K562 (cell line): ENCODE results near the gene SPINT2. TPM values are rescaled to one million over a fixed set of nuclear protein-coding genes. Genes with fewer than 3 reads are reported as not detected.
A peak's percentile ranks its signal among the peaks of the same experiment; 100 is the strongest.

ENCODE experiments used
- ATAC-seq: fragments of 200-7000 bp; cut with Tn5 transposase; 3 replicates; pipeline ENCODE4 v1.9.1; 2020; ENCODE audit warnings: moderate library complexity
- BruUV-seq: library from RNA; stranded (reverse); fragments of 400-500 nt; replicated peaks from 2 replicates; lab custom pipeline; 2021; lab: Mats Ljungman, UMichigan
- CTCF ChIA-PET: fragments of 300-600 bp; formaldehyde crosslinking; extraction: SDS; loops from one replicate; lab custom pipeline; 2021; ENCODE audit warnings: low intra/inter-chr PET ratio; lab: Yijun Ruan, JAX
- POLR2A ChIA-PET: fragments of 300-600, 350-650 bp; sonication (Branson Sonifier 250); formaldehyde crosslinking; extraction: SDS; loops from one replicate; lab custom pipeline; 2021; ENCODE audit warnings: antibody characterized with exemption, inconsistent platforms; lab: Yijun Ruan, JAX
- DNase-seq, 4 experiments: peaks; one replicate each; pipeline versions ENCODE4 v3.0.0 to v3.0.0-alpha.2; 2011 to 2018; ENCODE audit warnings: low spot score in 3 of 4, mixed read lengths in 3 of 4; ENCODE audit errors: extremely low read depth in 1 of 4
- FAIRE-seq: peaks from 2 replicates; lab custom pipeline; 2011; peaks lifted over from hg19 to GRCh38; lab: Jason Lieb, UNC
- H2AFZ ChIP-seq: 2 replicates; pipeline ENCODE4 v1.6.0; 2011; ENCODE audit warnings: low read depth, low read length, control low read depth, inconsistent platforms
- H3K27ac ChIP-seq: fragments of 200-600 bp; 3 replicates; pipeline ENCODE4 v1.8.0; 2011; ENCODE audit warnings: low read depth, mild to moderate bottlenecking, control low read depth, inconsistent platforms, low read length, moderate library complexity, mixed read lengths; ENCODE audit errors: extremely low read depth
- H3K27me3 ChIP-seq, 2 experiments: fragments of 300-600 bp in 1 of 2; 2 replicates in 1 of 2; 3 replicates in 1 of 2; pipeline versions ENCODE4 v1.6.0 to v1.8.0; 2011; ENCODE audit warnings: inconsistent platforms in 2 of 2, low read length in 2 of 2, mild to moderate bottlenecking in 1 of 2, mixed read lengths in 1 of 2, moderate library complexity in 1 of 2; ENCODE audit not compliant: control insufficient read depth in 2 of 2, insufficient read depth in 2 of 2
- H3K36me3 ChIP-seq: fragments of 300-600 bp; 3 replicates; pipeline ENCODE4 v1.8.0; 2011; ENCODE audit warnings: mild to moderate bottlenecking, low read length, inconsistent platforms; ENCODE audit not compliant: control insufficient read depth, insufficient read depth
- H3K4me1 ChIP-seq, 2 experiments: fragments of 200-600 bp in 1 of 2; replicated peaks in 1 of 2; 2 replicates in 1 of 2; 3 replicates in 1 of 2; pipeline versions ENCODE4 v1.5.1 to v1.8.0; 2011; ENCODE audit warnings: inconsistent platforms in 2 of 2, low read length in 2 of 2, mild to moderate bottlenecking in 1 of 2, mixed read lengths in 1 of 2, moderate library complexity in 1 of 2; ENCODE audit not compliant: control insufficient read depth in 2 of 2, insufficient read depth in 2 of 2
- H3K4me2 ChIP-seq: 2 replicates; pipeline ENCODE4 v1.6.1; 2011; ENCODE audit warnings: low read length, control low read depth, inconsistent platforms, mixed read lengths; ENCODE audit not compliant: insufficient read depth
- H3K4me3 ChIP-seq: fragments of 200-600 bp; sonication (generic), shearing (Covaris generic); 2 replicates; pipeline ENCODE4 v1.5.1; 2016; ENCODE audit warnings: control low read depth, inconsistent platforms
- H3K79me2 ChIP-seq: fragments of 200-600 bp; 3 replicates; pipeline ENCODE4 v1.8.0; 2011; ENCODE audit warnings: low read length, inconsistent platforms; ENCODE audit not compliant: control insufficient read depth, insufficient read depth
- H3K9ac ChIP-seq, 2 experiments: 2 replicates each; pipeline versions ENCODE4 v1.6.0 to v1.6.1; 2011; ENCODE audit warnings: low read depth in 2 of 2, low read length in 2 of 2, control low read depth in 1 of 2, inconsistent platforms in 1 of 2, mild to moderate bottlenecking in 1 of 2, mixed read lengths in 1 of 2; ENCODE audit not compliant: insufficient read depth in 1 of 2
- H3K9me1 ChIP-seq: one replicate; pipeline ENCODE4 v1.6.0; 2011; ENCODE audit warnings: inconsistent platforms, mild to moderate bottlenecking, low read length, moderate library complexity; ENCODE audit not compliant: control insufficient read depth, insufficient read depth
- H3K9me3 ChIP-seq: replicated peaks from 2 replicates; pipeline ENCODE4 v1.5.1; 2011; ENCODE audit warnings: low read depth, low read length, inconsistent platforms; ENCODE audit not compliant: control insufficient read depth, insufficient read depth
- H4K20me1 ChIP-seq: replicated peaks from 2 replicates; pipeline ENCODE4 v1.6.1; 2011; ENCODE audit warnings: low read length, inconsistent platforms, mixed read lengths; ENCODE audit not compliant: control insufficient read depth, insufficient read depth
- CBFA2T2 ChIP-seq: fragments of 450-650 bp; conservative IDR thresholded peaks from 2 replicates; pipeline ENCODE4 v1.6.1; 2017; ENCODE audit warnings: mild to moderate bottlenecking
- CC2D1A ChIP-seq: fragments of 450-650 bp; IDR thresholded peaks from 2 replicates; pipeline ENCODE4 v1.6.1; 2017; ENCODE audit warnings: mild to moderate bottlenecking
- CREM ChIP-seq: IDR thresholded peaks from 2 replicates; pipeline ENCODE4 v1.6.1; 2014; ENCODE audit warnings: antibody characterized with exemption, low read depth
- E2F4 ChIP-seq: sonication (generic); formaldehyde crosslinking; IDR thresholded peaks from 2 replicates; pipeline ENCODE4 v1.8.0; 2022; ENCODE audit warnings: mild to moderate bottlenecking, low read depth, missing genetic modification reagents
- TRIM25 ChIP-seq: fragments of 450-650 bp; IDR thresholded peaks from 2 replicates; pipeline ENCODE4 v1.7.0; 2016; ENCODE audit warnings: borderline replicate concordance
- ZNF140 ChIP-seq: fragments of 250-450 bp; sonication (Bioruptor Pico); IDR thresholded peaks from 2 replicates; pipeline ENCODE4 v1.8.0; 2021; ENCODE audit warnings: moderate library complexity, mild to moderate bottlenecking, inconsistent platforms
- ZNF431 ChIP-seq: sonication (generic); formaldehyde crosslinking; IDR thresholded peaks from 2 replicates; pipeline ENCODE4 v1.8.0; 2022; ENCODE audit warnings: mild to moderate bottlenecking, missing genetic modification reagents
- WGBS: fragments of 100-300 bp; shearing (Covaris generic); methylation state at CpG from one replicate; pipeline ENCODE4 v1.1.6; 2016; ENCODE audit warnings: low coverage, mixed read lengths; ENCODE audit not compliant: insufficient coverage; ENCODE audit errors: missing lambda C conversion rate; 5-methylcytosine and 5-hydroxymethylcytosine counted together
- in situ Hi-C: fragments of 300-500 bp; cut with MboI; formaldehyde crosslinking; loops from 4 replicates; pipeline ENCODE4 v1.15.0; 2018; ENCODE audit warnings: inconsistent platforms, mixed read lengths
- intact Hi-C: fragments of 100-400 bp; cut with micrococcal nuclease; formaldehyde crosslinking; loops from 2 replicates; pipeline ENCODE4 v1.14.2; 2022
- polyA plus RNA-seq, 8 experiments: library from polyadenylated mRNA; depleted of rRNA in 4 of 8; stranded (reverse) in 5 of 8; unstranded in 3 of 8; fragments of >200 nt; fragmentation: Nextera tagmentation in 2 of 8; fragmentation: Illumina TruSeq in 1 of 8; extraction: Ambion mirVana in 2 of 8; extraction: Trizol in 1 of 8; gene quantifications; 2 replicates each; pipeline versions ENCODE4 v1.2.1 to v1.2.3, GENCODE V29; 2011 to 2014; ENCODE audit warnings: inconsistent platforms in 1 of 8, missing spikeins in 1 of 8
- total RNA-seq, 7 experiments: library from RNA; depleted of rRNA in 6 of 7; stranded (reverse); fragments of >200 nt in 6 of 7; fragmentation: Illumina TruSeq in 2 of 7; extraction: Trizol in 2 of 7; gene quantifications; 2 replicates each; pipeline versions ENCODE4 v1.2.1 to v1.2.3, GENCODE V29; 2011 to 2021; ENCODE audit warnings: low replicate concordance in 1 of 7

The SPINT2 gene
- total and polyA plus RNA-seq, 9 of the 15 experiments (the other 6 are each of a cell fraction or from before 2014, with no cell fraction given) = 0.65 to 4.5 (median 3.4) TPM

- BruUV-seq = no TSS peak
- Histone ChIP-seq H4K20me1 (no peaks in the 10 kb centered on the region), H3K4me2 (no peak overlapping the region), H3K27ac (peak overlapping the region; percentile 64), H2AFZ (peak overlapping the region; percentile 37), H3K9me3 (no peaks in the 10 kb centered on the region), H3K4me3 (no peak overlapping the region), H3K4me1 (peaks cover 47 to 59% of the 10 kb centered on the region in 2 experiments), H3K36me3 (peaks cover 5% of the 10 kb centered on the region; the same call in 1 of the 3 replicates), H3K79me2 (peaks cover 20% of the 10 kb centered on the region), H3K9me1 (no peaks in the 10 kb centered on the region), H3K27me3 (no peaks in the 10 kb centered on the region), H3K9ac (peak overlapping the region; percentile 75 to 84)
- DNase-seq (no peak), FAIRE-seq (no peak), ATAC-seq (no peak)
- TF ChIP-seq CREM (no peak), ZNF140 (CRISPR knock-in tag) (no peak), CBFA2T2 (no peak), CC2D1A (no peak), E2F4 (CRISPR knock-in tag) (no peak), ZNF431 (no peak), TRIM25 (no peak)
- in situ Hi-C loops = no loop called here
- ChIA-PET POLR2A (interaction anchor here (0.7 kb wide), 1 partner anchor 93 kb away, joined by 4 read pairs; no protein-coding TSS in a partner anchor), CTCF (no interaction called here)
- intact Hi-C loops = no loop called here
- 76% methylated on average over 6 of the region's 6 CpGs for WGBS
Observed at GRCh38 chr19:38318660-38319059, 54.3 kb downstream of the SPINT2 start.
